GM18526 (cell line): ENCODE data around the gene NPM3.

Experiments used
- POLR2A ChIP-seq: IDR thresholded peaks from 3 replicates; pipeline ENCODE4 v1.6.1; 2011; ENCODE audit not compliant: insufficient read length; ENCODE audit errors: extremely low read depth

Gene NPM3

GRCh38 chr10:101752241-101752640 lies 31.0 kb downstream of the NPM3 start:
- no peak for TF ChIP-seq POLR2A

DNA sequence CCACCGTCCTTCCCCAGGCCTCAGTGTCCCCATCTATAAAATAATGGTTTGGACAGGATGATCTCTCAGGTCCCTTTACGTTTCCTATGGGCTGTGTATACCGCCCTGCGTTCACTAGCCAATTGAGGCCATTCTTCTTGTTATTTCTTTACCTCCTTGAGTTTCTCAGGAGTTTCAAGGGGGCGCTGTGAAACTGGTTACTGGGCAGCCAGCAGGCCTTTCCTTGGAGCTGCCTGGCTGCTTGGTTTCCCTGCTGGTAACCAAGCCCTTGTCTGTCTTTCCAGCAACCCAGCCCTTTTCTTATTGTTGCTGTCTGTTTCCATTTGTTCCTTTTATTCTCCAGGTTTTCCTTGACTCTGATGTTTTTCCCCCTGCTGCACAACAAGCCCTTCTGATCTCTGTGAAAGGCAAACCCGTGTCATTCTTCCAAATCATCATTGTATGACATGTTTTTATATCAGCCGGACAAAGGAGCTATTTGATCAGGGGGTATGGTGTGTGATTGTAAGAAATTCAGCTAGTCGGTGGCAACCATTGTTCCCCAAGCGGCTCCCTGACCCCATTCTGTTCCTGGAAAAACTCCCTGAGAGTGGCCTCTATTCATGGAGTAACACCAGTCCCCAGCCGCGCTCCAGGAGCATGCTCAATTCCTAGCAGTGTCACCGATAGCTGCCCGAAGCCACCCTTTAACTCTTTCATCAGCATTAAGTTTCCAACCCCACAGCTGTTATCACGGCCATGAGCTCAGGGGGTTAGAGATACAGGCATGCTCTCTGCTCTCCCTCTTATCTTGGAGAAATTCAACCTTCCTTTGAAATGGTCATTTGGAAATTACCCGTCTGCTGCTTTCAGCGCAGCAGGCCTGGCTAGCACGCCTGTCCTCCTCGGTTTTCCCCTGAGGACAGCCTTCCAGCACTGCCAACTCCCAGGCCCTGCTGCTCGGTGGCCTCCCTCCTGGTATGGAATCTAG lies 33.9 kb downstream of the NPM3 start:
- TF ChIP-seq POLR2A, result no peak

DNA sequence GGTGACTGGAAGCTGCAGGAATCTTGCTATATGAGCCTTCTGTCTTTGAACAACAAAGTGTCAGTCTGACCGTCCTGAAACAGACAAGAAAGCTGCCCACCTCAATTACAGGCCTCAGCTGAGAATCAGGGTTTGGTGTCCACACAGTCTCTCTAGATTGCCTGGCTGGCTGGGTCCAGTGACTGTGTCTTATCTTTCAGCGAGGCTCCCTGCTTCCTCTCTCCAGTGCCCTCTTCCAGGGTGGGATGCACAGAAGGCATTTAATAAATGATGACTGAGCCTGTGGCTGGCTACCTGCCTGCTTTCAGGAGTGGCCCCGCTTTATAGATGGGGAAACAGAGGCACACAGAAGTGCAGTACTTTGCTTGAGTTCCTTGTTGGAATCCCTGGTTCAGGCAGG lies 34.8 kb downstream of the NPM3 start:
- no peak for TF ChIP-seq POLR2A

GRCh38 chr10:101745074-101745696 lies 38.1 kb downstream of the NPM3 start:
- TF ChIP-seq POLR2A, result no peak

- no peak for TF ChIP-seq POLR2A
These were observed 39.0 kb downstream of the NPM3 start for GRCh38 chr10:101744267-101744666.

DNA sequence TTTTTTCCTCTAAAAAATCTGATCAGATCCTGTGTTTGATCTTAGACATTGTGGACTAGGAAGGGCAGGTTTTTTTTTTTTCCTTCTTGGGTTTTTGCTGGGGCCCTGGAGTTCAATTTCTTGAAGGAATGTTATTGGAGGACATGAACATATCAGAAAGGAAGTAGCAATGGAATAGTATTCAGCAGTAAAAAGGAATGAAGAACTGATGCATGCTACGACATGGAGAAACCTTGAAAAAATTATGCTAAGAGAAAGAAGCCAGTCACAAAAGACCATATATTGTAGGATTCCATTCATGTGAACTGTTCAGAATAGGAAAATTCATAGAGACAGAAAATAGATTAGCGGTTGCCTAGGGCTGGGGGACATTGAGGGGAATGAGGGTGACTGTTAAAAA lies 41.3 kb downstream of the NPM3 start:
- TF ChIP-seq POLR2A, result no peak

GRCh38 chr10:101736666-101737065 lies 46.6 kb downstream of the NPM3 start:
- no peak for TF ChIP-seq POLR2A

DNA sequence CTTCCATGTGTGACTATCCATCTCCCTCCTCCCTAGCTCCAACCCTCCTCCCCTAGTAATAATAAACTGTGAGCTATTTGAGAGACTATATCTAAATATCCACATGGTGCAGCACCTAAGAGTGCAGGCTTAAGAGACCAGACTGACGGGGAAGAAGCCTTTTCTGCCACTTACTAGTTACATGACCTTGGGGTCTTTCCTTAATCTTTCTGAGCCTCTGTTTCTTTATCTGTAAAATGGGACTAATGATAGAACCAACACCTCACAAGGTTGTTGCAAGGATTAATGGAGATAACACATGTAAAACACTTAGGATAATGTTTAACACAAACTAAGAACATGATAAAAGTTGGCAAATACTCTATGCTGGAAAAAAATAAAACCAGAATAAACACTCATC lies 51.1 kb downstream of the NPM3 start:
- TF ChIP-seq POLR2A, result no peak
